ENCODE data around the gene IMMP2L.

IMMP2L gene

GRCh38 chr7:111067682-111068081 is 494.6 kb downstream of the IMMP2L start:
- Histone ChIP-seq H3K9ac (ENCODE audit: low read depth, low read length) (no peak overlapping the region), H3K4me1 (ENCODE audit: control insufficient read depth, insufficient read depth, low read length) (peaks cover 3% of the 10 kb centered on the region), H3K9me3 (ENCODE audit: control insufficient read depth, insufficient read depth, low read length) (peaks cover 13% of the 10 kb centered on the region), H3K4me3 (ENCODE audit: low read depth, low read length) (no peak overlapping the region), H3K27me3 (ENCODE audit: control insufficient read depth, insufficient read depth, low read length) (no peaks in the 10 kb centered on the region), H3K36me3 (ENCODE audit: control insufficient read depth, insufficient read depth, low read length) (no peaks in the 10 kb centered on the region)

GRCh38 chr7:111067251-111067650 is 495.0 kb downstream of the IMMP2L start:
- H3K9ac ChIP-seq (ENCODE audit: low read depth, low read length) = no peak overlapping the region
- H3K9me3 ChIP-seq (ENCODE audit: control insufficient read depth, insufficient read depth, low read length) = peaks cover 13% of the 10 kb centered on the region
- H3K4me3 ChIP-seq (ENCODE audit: low read depth, low read length) = no peak overlapping the region
- peaks cover 3% of the 10 kb centered on the region for H3K4me1 ChIP-seq (ENCODE audit: control insufficient read depth, insufficient read depth, low read length)
- H3K27me3 ChIP-seq (ENCODE audit: control insufficient read depth, insufficient read depth, low read length) = no peaks in the 10 kb centered on the region
- H3K36me3 ChIP-seq (ENCODE audit: control insufficient read depth, insufficient read depth, low read length) = no peaks in the 10 kb centered on the region

DNA sequence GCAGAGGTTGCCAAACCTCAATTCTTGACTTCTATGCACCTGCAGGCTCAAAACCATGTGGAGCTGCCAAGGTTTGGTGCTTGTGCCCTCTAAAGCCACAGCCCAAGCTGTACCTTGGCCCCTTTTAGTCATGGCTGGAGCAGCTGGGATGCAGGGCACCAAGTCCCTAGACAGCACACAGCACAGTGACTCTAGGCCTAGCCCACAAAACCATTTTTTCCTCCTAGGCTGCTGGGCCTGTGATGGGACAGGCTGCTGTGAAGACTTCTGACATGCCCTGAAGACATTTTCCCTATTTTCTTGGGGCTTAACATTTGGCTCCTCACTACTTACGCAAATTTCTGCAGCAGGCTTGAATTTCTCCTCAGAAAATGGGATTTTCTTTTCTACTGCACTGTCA is 499.1 kb downstream of the IMMP2L start:
- Histone ChIP-seq H3K9ac (ENCODE audit: low read depth, low read length) (no peak overlapping the region), H3K4me3 (ENCODE audit: low read depth, low read length) (no peak overlapping the region), H3K27me3 (ENCODE audit: control insufficient read depth, insufficient read depth, low read length) (no peaks in the 10 kb centered on the region), H3K4me1 (ENCODE audit: control insufficient read depth, insufficient read depth, low read length) (no peaks in the 10 kb centered on the region), H3K36me3 (ENCODE audit: control insufficient read depth, insufficient read depth, low read length) (no peaks in the 10 kb centered on the region), H3K9me3 (ENCODE audit: control insufficient read depth, insufficient read depth, low read length) (peaks cover 19% of the 10 kb centered on the region)

DNA sequence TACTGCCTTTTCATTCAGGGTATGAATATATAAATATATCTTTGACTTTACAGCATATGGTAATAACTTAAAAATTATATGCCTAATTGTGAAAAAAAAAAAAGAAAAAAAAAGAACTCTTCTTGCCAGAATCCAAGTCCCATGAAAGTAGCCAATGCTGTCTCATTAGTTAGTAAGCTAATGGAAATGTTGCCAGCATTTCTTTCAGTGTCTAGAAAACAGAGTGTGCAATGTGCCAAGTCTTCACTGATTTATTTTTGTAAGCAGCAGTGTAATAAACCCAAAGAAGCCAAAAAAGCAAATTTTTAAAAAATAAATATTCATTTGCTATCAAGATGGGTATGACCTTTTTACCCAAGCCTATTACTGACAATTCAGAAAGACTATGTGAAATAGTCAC is 502.5 kb downstream of the IMMP2L start:
- Histone ChIP-seq H3K4me3 (ENCODE audit: low read depth, low read length) (no peak overlapping the region), H3K9me3 (ENCODE audit: control insufficient read depth, insufficient read depth, low read length) (peaks cover 18% of the 10 kb centered on the region), H3K36me3 (ENCODE audit: control insufficient read depth, insufficient read depth, low read length) (no peaks in the 10 kb centered on the region), H3K27me3 (ENCODE audit: control insufficient read depth, insufficient read depth, low read length) (no peaks in the 10 kb centered on the region), H3K4me1 (ENCODE audit: control insufficient read depth, insufficient read depth, low read length) (no peaks in the 10 kb centered on the region), H3K9ac (ENCODE audit: low read depth, low read length) (no peak overlapping the region)

- Histone ChIP-seq H3K4me3 (ENCODE audit: low read depth, low read length) (no peak overlapping the region), H3K9me3 (ENCODE audit: control insufficient read depth, insufficient read depth, low read length) (peaks cover 3% of the 10 kb centered on the region), H3K4me1 (ENCODE audit: control insufficient read depth, insufficient read depth, low read length) (peaks cover 4% of the 10 kb centered on the region), H3K9ac (ENCODE audit: low read depth, low read length) (no peak overlapping the region), H3K27me3 (ENCODE audit: control insufficient read depth, insufficient read depth, low read length) (no peaks in the 10 kb centered on the region), H3K36me3 (ENCODE audit: control insufficient read depth, insufficient read depth, low read length) (no peaks in the 10 kb centered on the region)
These were observed 505.2 kb downstream of the IMMP2L start for GRCh38 chr7:111057066-111057465.

DNA sequence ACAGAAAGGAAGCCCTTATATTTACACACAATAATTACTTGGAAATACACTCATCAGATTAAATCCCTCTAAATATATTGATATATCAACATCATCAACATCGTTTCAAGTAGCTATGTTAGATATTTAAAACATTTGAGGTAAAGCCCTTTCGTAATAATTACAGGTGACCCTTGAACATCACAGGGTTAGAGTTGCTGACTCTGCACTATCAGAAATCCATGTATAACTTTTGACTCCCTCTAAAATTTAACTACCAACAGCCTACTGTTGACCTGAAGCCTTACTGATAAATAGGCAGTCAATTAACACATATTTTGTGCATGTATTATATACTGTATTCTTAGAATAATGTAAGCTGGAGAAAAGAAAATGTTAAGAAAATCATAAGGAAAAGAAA is 505.9 kb downstream of the IMMP2L start:
- no peaks in the 10 kb centered on the region for H3K9me3 ChIP-seq (ENCODE audit: control insufficient read depth, insufficient read depth, low read length)
- H3K9ac ChIP-seq (ENCODE audit: low read depth, low read length) = no peak overlapping the region

DNA sequence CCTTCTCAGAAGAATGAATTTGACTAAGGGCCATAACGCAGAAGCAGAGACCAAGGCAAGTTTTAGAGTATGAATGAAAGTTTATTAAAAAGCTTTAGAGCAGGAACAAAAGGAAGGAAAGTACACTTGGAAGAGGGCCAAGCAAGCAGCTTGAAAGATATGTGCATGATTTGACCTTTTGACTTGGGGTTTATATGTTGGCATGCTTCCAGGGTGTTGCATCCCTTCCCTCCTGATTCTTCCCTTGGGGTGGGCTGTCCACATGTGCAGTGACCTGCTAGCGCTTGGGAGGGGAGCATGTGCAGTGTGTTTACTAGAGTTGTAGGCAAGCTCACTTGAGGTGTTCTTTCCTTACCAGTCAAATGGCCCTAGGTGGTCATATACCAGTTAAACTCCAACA is 509.3 kb downstream of the IMMP2L start:
- Histone ChIP-seq H3K9ac (ENCODE audit: low read depth, low read length) (no peak overlapping the region), H3K4me1 (ENCODE audit: control insufficient read depth, insufficient read depth, low read length) (peaks cover 29% of the 10 kb centered on the region), H3K27me3 (ENCODE audit: control insufficient read depth, insufficient read depth, low read length) (no peaks in the 10 kb centered on the region), H3K36me3 (ENCODE audit: control insufficient read depth, insufficient read depth, low read length) (no peaks in the 10 kb centered on the region), H3K9me3 (ENCODE audit: control insufficient read depth, insufficient read depth, low read length) (no peaks in the 10 kb centered on the region), H3K4me3 (ENCODE audit: low read depth, low read length) (no peak overlapping the region)

More for the DNA sequence above, 505.9 kb downstream of the IMMP2L start:
- no peaks in the 10 kb centered on the region for H3K36me3 ChIP-seq (ENCODE audit: control insufficient read depth, insufficient read depth, low read length)
- H3K27me3 ChIP-seq (ENCODE audit: control insufficient read depth, insufficient read depth, low read length) = no peaks in the 10 kb centered on the region
- H3K4me3 ChIP-seq (ENCODE audit: low read depth, low read length) = no peak overlapping the region
- H3K4me1 ChIP-seq (ENCODE audit: control insufficient read depth, insufficient read depth, low read length) = peaks cover 10% of the 10 kb centered on the region

DNA sequence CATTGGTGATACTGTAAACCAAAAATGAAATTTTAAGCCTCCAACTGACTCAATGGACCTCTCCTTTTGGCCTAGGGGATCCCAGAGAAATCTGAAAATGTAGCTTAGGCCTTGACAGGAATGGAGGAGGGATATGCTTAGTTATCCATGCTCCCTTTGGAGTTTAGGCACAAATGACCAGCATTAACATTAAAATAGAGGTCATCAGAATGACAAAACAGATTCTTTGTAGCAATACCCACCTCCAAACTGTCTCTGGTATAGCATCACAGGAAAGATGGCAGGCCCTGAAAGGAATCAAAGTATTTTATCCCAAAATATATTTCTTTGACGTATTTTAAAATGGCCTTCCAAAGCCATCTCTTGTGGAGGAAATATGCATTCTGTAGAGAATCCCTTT is 510.5 kb downstream of the IMMP2L start:
- Histone ChIP-seq H3K9me3 (ENCODE audit: control insufficient read depth, insufficient read depth, low read length) (no peaks in the 10 kb centered on the region), H3K36me3 (ENCODE audit: control insufficient read depth, insufficient read depth, low read length) (no peaks in the 10 kb centered on the region), H3K9ac (ENCODE audit: low read depth, low read length) (no peak overlapping the region), H3K27me3 (ENCODE audit: control insufficient read depth, insufficient read depth, low read length) (no peaks in the 10 kb centered on the region), H3K4me1 (ENCODE audit: control insufficient read depth, insufficient read depth, low read length) (peaks cover 29% of the 10 kb centered on the region), H3K4me3 (ENCODE audit: low read depth, low read length) (no peak overlapping the region)

DNA sequence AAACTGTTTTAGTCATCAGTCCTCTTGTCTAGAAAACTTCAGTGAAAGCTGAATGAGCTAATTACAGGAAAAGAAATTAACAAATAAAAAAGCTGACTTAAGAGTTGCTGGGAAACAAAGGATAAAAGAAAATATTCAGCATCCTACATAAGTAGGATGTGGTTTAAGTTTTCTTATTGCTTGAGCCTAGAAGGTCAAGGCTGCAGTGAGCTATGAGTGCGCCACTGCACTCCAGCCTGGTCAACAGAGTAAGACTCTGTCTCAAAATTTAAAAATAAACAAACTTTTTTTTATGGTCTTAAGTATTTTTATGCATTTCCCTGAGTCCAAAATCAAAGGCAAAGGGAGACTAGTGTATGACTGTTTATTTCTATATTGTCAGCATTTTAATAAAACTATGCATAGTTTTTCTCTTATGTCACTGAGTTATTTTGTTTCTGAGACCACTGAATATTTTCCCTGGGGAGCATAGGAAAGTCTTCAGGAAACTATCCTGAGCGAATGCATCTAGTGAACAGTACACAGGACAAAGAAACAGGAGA is 511.3 kb downstream of the IMMP2L start:
- H3K4me1 ChIP-seq (ENCODE audit: control insufficient read depth, insufficient read depth, low read length) = peaks cover 29% of the 10 kb centered on the region
- H3K9ac ChIP-seq (ENCODE audit: low read depth, low read length) = no peak overlapping the region
- no peaks in the 10 kb centered on the region for H3K36me3 ChIP-seq (ENCODE audit: control insufficient read depth, insufficient read depth, low read length)
- H3K4me3 ChIP-seq (ENCODE audit: low read depth, low read length) = no peak overlapping the region
- H3K27me3 ChIP-seq (ENCODE audit: control insufficient read depth, insufficient read depth, low read length) = no peaks in the 10 kb centered on the region
- H3K9me3 ChIP-seq (ENCODE audit: control insufficient read depth, insufficient read depth, low read length) = no peaks in the 10 kb centered on the region

DNA sequence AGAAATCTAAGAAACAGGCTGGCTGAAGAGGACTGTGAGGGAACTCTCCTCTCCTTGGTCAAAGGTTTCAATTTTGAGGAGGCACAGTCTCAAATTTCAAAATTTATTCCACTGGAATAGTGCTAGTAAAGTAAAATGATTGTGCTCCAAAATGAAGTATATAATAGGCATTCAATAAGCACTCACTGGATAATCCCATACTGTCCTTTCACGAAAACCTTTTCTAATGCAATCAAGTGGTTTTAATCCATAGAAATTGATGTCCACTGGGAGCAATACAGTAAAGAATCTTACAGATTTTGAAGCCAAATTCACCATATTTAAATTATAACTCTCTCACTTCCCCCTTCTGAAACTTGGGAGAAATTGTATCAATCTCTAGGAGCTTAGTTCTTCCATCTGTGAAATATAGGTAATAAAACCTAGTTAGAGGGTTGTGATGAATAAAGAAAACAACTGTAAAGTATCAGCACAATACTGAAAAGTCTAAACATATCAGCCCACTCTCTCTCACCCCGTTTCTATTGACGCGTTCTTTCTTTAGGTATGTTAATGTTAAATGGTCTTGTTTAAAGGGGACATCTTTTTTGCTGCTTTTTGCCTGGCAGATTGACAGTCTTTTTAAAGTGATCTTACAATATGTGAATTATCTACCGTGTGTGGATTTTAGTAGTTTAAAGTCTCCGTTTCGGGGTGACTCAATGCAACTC is 512.2 kb downstream of the IMMP2L start:
- H3K4me1 ChIP-seq (ENCODE audit: control insufficient read depth, insufficient read depth, low read length) = peaks cover 29% of the 10 kb centered on the region
- H3K9ac ChIP-seq (ENCODE audit: low read depth, low read length) = no peak overlapping the region
- no peak overlapping the region for H3K4me3 ChIP-seq (ENCODE audit: low read depth, low read length)
- no peaks in the 10 kb centered on the region for H3K27me3 ChIP-seq (ENCODE audit: control insufficient read depth, insufficient read depth, low read length)
- H3K36me3 ChIP-seq (ENCODE audit: control insufficient read depth, insufficient read depth, low read length) = no peaks in the 10 kb centered on the region
- no peaks in the 10 kb centered on the region for H3K9me3 ChIP-seq (ENCODE audit: control insufficient read depth, insufficient read depth, low read length)

DNA sequence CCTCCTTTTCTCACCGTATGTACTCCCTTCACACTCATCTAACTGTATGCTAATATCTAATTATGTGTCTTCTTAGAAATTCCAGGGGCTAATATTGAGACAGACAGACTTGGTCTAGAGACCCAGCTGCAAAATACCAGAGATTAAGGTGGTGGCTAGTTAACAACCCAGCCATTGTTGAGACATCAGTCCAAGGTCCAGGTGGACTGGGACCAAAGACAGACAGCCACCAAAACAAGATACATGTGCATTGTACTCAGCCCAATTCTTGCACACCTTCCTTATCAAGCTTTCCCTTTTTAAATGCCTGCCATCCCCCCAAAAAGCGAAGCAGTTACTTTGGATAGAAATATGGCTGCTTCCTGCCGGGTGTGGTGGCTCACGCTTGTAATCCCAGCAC is 514.7 kb downstream of the IMMP2L start:
- no peaks in the 10 kb centered on the region for H3K27me3 ChIP-seq (ENCODE audit: control insufficient read depth, insufficient read depth, low read length)
- peaks cover 29% of the 10 kb centered on the region for H3K4me1 ChIP-seq (ENCODE audit: control insufficient read depth, insufficient read depth, low read length)
- H3K9me3 ChIP-seq (ENCODE audit: control insufficient read depth, insufficient read depth, low read length) = no peaks in the 10 kb centered on the region
- no peaks in the 10 kb centered on the region for H3K36me3 ChIP-seq (ENCODE audit: control insufficient read depth, insufficient read depth, low read length)
- no peak overlapping the region for H3K9ac ChIP-seq (ENCODE audit: low read depth, low read length)
- H3K4me3 ChIP-seq (ENCODE audit: low read depth, low read length) = no peak overlapping the region

- H3K27me3 ChIP-seq (ENCODE audit: control insufficient read depth, insufficient read depth, low read length) = no peaks in the 10 kb centered on the region
- H3K4me3 ChIP-seq (ENCODE audit: low read depth, low read length) = no peak overlapping the region
- H3K9me3 ChIP-seq (ENCODE audit: control insufficient read depth, insufficient read depth, low read length) = no peaks in the 10 kb centered on the region
- no peaks in the 10 kb centered on the region for H3K36me3 ChIP-seq (ENCODE audit: control insufficient read depth, insufficient read depth, low read length)
- peaks cover 9% of the 10 kb centered on the region for H3K4me1 ChIP-seq (ENCODE audit: control insufficient read depth, insufficient read depth, low read length)
- H3K9ac ChIP-seq (ENCODE audit: low read depth, low read length) = no peak overlapping the region
These were observed 516.8 kb downstream of the IMMP2L start for GRCh38 chr7:111045449-111045848.
